IPS-20b (cell line): ENCODE results near the gene TSKS.

Experiments
- H3K27ac ChIP-seq: one replicate; pipeline ENCODE4 v1.5.1; 2013; ENCODE audit warnings: low read length
- H3K27me3 ChIP-seq: 2 replicates; pipeline ENCODE4 v1.6.1; 2013; ENCODE audit warnings: mild to moderate bottlenecking, low read length, inconsistent platforms; ENCODE audit not compliant: insufficient read depth
- H3K36me3 ChIP-seq: 2 replicates; pipeline ENCODE4 v1.6.1; 2013; ENCODE audit warnings: low read depth, mild to moderate bottlenecking, inconsistent platforms, low read length, moderate library complexity; ENCODE audit not compliant: insufficient read depth
- H3K4me1 ChIP-seq: 2 replicates; pipeline ENCODE4 v1.6.1; 2013; ENCODE audit warnings: mild to moderate bottlenecking, control low read depth, inconsistent platforms, low read length, moderate library complexity; ENCODE audit not compliant: insufficient read depth
- H3K4me3 ChIP-seq: 2 replicates; pipeline ENCODE4 v1.5.1; 2013; ENCODE audit warnings: mild to moderate bottlenecking, low read length, inconsistent platforms
- H3K9ac ChIP-seq: 2 replicates; pipeline ENCODE4 v1.6.1; 2013; ENCODE audit warnings: low read depth, mild to moderate bottlenecking, inconsistent platforms, low read length, moderate library complexity
- H3K9me3 ChIP-seq: 2 replicates; pipeline ENCODE4 v1.6.1; 2013; ENCODE audit warnings: mild to moderate bottlenecking, low read depth, low read length, inconsistent platforms; ENCODE audit not compliant: insufficient read depth

Gene TSKS

DNA sequence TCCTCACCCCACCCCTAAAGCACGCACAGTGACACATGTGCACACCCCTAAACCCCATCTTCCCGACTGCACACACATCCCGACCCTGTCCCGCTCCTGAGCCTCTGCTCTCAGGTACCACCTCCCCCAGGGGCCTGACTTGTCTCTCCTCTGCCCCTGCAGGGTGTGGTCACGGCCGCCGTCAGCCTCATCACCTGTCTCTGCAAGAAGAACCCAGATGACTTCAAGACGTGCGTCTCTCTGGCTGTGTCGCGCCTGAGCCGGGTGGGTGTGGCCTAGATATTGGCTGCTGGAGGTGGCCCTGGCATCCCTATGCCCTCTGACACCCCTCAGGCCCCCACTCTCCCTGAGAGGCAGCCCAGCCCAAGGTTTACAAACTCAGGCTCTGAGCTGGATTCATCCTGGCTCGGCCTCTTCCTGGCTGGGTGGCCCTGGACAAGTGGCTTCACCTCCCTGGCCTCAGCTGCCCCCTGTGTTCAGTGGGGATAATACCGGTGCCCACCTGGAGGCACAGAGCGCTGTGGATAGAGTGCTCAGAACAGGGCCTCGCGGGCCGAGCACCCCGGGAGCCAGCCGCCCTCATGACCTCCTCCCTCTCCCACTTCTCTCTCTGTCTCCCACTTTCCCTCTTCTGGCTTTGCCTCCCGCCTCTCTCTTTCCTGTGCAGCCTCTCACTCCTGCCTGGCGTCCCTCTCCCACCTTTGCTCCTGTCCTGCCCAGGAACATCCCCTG is 29.9 kb upstream of the TSKS start:
- H3K4me1 ChIP-seq = no peaks in the 10 kb centered on the region
- no peak overlapping the region for H3K4me3 ChIP-seq
- H3K9ac ChIP-seq = no peak overlapping the region
- H3K27ac ChIP-seq = no peak overlapping the region
- H3K9me3 ChIP-seq = no peaks in the 10 kb centered on the region
- peaks cover 49% of the 10 kb centered on the region for H3K36me3 ChIP-seq
- no peaks in the 10 kb centered on the region for H3K27me3 ChIP-seq

DNA sequence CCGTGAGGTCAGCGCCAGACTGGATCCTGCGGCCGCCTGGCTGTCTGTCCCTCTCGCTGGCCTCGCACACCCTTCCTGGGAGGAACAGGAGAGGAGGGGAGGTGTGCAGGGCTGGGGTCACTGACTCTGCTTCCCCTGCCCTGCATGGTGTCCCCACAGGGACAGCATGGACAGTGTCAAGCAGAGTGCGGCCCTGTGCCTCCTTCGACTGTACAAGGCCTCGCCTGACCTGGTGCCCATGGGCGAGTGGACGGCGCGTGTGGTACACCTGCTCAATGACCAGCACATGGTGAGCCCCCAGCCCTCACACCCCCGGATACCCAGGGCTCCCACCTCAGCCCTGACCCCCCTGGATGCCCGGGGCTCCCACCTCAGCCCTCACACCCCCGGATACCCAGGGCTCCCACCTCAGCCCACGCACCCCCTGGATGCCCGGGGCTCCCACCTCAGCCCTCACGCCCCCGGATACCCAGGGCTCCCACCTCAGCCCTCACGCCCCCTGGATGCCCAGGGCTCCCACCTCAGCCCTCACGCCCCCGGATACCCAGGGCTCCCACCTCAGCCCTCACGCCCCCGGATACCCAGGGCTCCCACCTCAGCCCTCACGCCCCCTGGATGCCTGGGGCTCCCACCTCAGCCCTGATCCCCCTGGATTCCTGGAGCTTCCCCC is 28.8 kb upstream of the TSKS start:
- Histone ChIP-seq H3K27ac (no peak overlapping the region), H3K36me3 (peaks cover 48% of the 10 kb centered on the region)

DNA sequence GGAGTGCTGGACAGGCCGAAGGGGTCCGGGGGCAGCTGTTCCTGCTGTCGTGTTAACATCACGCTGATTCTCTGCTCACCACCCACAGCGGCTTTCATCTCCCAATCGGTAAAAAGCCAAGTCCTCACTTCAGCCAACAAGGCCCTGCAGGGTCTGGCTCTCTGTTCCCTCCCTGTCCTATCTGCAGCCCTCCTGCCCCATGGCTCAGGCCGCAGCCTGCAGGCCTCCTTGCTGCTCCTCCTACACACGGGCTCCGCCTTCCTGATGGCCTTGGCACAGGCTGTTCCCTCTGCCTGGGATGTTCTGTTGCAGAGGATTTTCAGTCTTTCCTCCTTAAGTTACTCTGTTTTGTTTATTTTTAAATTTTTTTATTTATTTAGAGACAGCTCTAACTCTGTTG is 27.8 kb upstream of the TSKS start:
- Histone ChIP-seq H3K36me3 (peaks cover 38% of the 10 kb centered on the region), H3K4me1 (no peaks in the 10 kb centered on the region), H3K27ac (no peak overlapping the region), H3K9me3 (no peaks in the 10 kb centered on the region), H3K9ac (no peak overlapping the region), H3K4me3 (no peak overlapping the region), H3K27me3 (no peaks in the 10 kb centered on the region)

More for the DNA sequence above, 28.8 kb upstream of the TSKS start:
- H3K27me3 ChIP-seq = no peaks in the 10 kb centered on the region
- no peaks in the 10 kb centered on the region for H3K4me1 ChIP-seq
- no peaks in the 10 kb centered on the region for H3K9me3 ChIP-seq
- no peak overlapping the region for H3K4me3 ChIP-seq
- no peak overlapping the region for H3K9ac ChIP-seq

DNA sequence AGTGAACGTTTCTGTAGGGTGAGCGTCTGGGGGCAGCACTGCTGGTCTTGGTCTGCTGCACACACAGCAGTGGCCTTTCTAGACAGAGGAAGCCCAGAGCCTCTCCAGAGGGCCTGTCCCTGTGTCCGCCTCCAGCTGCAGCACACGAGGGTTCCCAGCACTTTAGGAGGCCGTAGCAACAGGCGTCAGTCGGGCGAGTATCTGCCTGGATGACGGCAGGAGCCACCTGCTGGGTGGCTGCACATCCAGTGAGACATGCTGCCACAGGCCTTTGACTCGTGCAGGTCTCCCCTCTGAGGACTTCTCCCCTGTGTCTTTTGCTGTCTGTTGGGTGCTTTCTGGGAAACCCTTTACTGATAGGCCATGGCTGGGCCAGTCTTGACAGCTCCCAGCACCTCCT is 25.8 kb upstream of the TSKS start:
- no peak overlapping the region for H3K9ac ChIP-seq
- H3K4me3 ChIP-seq = no peak overlapping the region
- no peak overlapping the region for H3K27ac ChIP-seq
- no peaks in the 10 kb centered on the region for H3K4me1 ChIP-seq
- H3K27me3 ChIP-seq = no peaks in the 10 kb centered on the region
- no peaks in the 10 kb centered on the region for H3K9me3 ChIP-seq
- peaks cover 29% of the 10 kb centered on the region for H3K36me3 ChIP-seq

DNA sequence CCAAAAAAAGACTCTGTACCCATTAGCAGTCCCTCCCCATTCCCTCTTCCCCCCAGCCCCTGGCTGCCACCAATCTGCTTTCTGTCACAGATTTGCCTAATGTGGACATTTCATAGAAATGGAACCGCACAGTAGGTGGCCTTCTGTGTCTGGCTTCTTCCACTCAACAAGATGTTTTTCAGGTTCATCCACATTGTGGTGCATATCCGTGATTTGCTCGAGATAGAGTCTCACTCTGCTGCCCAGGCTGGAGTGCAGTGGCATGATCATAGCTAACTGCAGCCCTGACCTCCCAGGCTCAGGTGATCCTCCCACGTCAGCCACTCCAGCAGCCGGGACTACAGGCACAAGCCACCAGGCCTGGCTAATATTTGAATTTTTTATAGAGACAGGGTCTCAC is 24.6 kb upstream of the TSKS start:
- no peak overlapping the region for H3K4me3 ChIP-seq
- H3K27me3 ChIP-seq = no peaks in the 10 kb centered on the region
- no peak overlapping the region for H3K9ac ChIP-seq
- H3K36me3 ChIP-seq = peaks cover 32% of the 10 kb centered on the region
- H3K4me1 ChIP-seq = no peaks in the 10 kb centered on the region
- H3K27ac ChIP-seq = no peak overlapping the region
- H3K9me3 ChIP-seq = no peaks in the 10 kb centered on the region

DNA sequence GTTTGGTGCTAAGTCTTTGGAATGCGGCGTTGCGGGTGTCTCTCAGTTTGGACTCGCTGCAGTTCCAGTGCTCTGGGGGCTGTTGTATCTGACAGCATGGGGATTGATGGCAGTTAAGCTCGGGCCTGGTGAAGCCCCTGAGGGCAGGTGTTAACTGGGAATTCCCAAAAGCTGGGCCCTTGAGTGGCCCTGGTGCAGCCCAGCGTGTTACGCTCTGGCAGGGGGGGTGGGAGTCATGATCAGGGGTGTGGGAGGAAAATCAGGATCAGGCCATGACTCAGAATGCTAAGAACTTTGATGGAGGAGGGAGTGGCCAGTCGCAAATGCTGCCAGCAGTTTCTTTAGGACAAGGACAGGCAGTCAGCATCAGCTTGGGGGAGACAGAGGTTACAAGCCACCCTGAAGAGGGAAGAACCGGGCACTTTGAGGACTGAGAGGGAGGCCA is 23.3 kb upstream of the TSKS start:
- no peaks in the 10 kb centered on the region for H3K27me3 ChIP-seq
- H3K36me3 ChIP-seq = peaks cover 32% of the 10 kb centered on the region
- H3K9ac ChIP-seq = no peak overlapping the region
- no peaks in the 10 kb centered on the region for H3K4me1 ChIP-seq
- no peak overlapping the region for H3K27ac ChIP-seq
- no peaks in the 10 kb centered on the region for H3K9me3 ChIP-seq
- H3K4me3 ChIP-seq = no peak overlapping the region

DNA sequence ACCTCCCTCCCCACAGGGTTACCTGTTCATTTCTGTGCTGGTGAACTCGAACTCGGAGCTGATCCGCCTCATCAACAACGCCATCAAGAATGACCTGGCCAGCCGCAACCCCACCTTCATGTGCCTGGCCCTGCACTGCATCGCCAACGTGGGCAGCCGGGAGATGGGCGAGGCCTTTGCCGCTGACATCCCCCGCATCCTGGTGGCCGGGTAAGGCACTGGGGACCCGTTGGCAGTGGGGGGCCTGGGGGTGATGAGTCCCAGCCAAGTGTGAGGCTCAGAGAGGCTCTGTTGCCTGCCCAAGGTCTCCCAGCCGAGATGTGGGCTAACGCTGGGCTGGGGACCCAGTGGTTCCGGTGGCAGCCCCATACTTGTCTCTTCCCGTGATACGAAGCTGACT is 19.4 kb upstream of the TSKS start:
- Histone ChIP-seq H3K27ac (no peak overlapping the region), H3K4me1 (no peaks in the 10 kb centered on the region), H3K27me3 (no peaks in the 10 kb centered on the region), H3K4me3 (no peak overlapping the region), H3K36me3 (peaks cover 22% of the 10 kb centered on the region), H3K9me3 (no peaks in the 10 kb centered on the region), H3K9ac (no peak overlapping the region)

DNA sequence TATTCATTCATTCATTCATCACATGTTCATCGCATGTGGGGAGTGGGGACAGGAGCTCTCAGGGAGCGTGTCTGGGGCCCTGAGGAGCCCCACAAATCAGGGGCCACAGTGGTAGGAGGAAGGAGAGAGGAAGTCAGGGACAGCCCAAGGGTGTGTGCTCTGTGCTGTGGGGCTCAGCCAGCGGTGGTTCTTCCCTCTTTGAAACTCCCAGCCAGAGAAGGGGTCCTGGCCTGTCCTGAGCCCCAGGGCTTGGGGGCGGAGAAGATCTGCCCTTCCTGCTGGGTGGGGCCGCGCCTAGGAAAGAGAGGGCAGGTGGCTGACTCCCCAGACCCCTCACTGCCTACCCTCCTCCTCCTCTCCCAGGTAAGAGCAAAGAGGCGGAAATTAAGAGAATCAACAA is 18.3 kb upstream of the TSKS start:
- Histone ChIP-seq H3K36me3 (peaks cover 22% of the 10 kb centered on the region), H3K27ac (no peak overlapping the region), H3K27me3 (no peaks in the 10 kb centered on the region), H3K4me1 (no peaks in the 10 kb centered on the region), H3K4me3 (no peak overlapping the region), H3K9me3 (no peaks in the 10 kb centered on the region), H3K9ac (no peak overlapping the region)

DNA sequence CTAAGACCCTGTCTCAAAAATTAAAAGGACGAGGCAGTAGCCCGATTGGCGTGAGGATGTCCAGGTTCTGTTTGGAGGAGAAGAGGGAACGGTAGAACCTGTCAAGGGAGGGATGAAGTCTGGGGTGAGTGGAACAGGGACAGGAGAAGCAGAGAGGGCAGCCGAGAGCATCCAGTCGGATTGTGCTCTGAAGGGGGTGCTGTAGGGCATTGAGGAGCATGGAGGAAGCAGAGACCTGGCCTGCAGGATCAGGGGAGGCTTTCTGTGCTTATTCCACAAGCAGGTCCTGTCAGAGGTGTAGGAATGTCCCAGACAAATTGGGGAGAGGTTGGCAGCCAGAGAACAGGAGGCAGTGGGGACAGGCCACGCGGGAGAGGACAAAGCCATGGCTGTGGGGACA is 17.8 kb upstream of the TSKS start:
- no peaks in the 10 kb centered on the region for H3K27me3 ChIP-seq
- no peaks in the 10 kb centered on the region for H3K9me3 ChIP-seq
- H3K9ac ChIP-seq = no peak overlapping the region
- H3K36me3 ChIP-seq = peaks cover 22% of the 10 kb centered on the region
- H3K27ac ChIP-seq = no peak overlapping the region
- no peak overlapping the region for H3K4me3 ChIP-seq
- H3K4me1 ChIP-seq = no peaks in the 10 kb centered on the region

DNA sequence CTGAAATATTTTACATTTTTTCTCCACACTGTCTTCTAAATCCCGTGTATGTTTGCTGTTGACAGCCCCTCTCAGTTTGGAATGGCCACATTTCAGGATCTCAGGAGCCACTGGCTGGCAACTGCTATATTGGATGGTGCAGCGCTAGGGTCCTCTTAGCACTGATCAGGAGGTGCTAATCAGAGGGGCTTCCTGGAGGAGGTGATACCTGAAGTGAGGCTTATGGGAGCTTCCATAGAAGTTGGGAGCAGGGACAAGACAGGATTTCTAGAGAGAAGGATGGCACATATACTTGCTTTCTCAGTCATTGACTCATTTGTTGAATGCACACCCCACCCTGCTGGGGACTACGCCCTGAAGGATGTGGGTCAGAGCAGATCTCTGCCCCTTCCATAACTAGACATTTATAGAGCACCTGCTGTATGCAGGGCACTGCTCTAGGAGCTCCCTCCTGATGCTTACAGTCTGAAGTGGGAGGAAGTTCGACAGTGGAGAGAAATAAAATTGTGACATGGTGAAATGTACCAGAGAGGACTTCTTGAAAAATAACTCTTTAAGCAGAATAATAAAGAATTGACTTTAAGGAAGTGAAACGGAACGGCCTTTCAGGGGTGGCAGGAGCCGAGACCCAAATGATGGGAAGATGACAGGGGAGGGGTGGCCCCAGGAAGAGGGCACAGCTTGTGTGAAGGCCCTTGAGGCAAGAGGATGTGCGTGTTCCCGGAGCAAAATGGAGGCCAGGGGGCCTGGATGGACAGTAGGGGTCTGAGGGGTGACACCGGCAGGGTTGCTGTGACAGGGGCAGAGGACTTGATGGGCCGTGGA is 16.8 kb upstream of the TSKS start:
- Histone ChIP-seq H3K36me3 (peaks cover 17% of the 10 kb centered on the region), H3K4me3 (no peak overlapping the region), H3K27ac (no peak overlapping the region), H3K4me1 (no peaks in the 10 kb centered on the region), H3K27me3 (no peaks in the 10 kb centered on the region), H3K9ac (no peak overlapping the region; the same call in 1 of the 2 replicates), H3K9me3 (no peaks in the 10 kb centered on the region)

DNA sequence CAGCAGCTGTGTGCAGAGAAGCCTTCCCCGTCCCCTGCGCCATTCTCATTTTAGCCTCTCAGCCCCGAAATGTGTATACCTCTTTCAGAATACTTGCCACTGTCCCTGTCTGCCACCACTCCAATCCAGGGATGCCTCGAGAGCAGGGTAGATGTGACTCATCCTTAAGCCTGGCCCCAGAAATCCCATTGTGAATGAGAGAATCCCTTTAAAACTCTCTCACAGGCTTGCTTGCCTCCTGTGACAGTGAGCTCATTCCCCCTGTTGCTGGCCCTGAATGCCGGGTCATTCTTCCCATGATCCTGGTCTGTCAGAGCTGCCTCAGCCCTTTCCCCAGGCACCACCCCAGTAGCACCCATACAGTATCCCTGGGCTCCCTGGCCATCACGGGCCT is 13.3 kb upstream of the TSKS start:
- no peaks in the 10 kb centered on the region for H3K27me3 ChIP-seq
- H3K9me3 ChIP-seq = no peaks in the 10 kb centered on the region
- no peak overlapping the region for H3K27ac ChIP-seq
- H3K9ac ChIP-seq = no peak overlapping the region
- H3K4me3 ChIP-seq = no peak overlapping the region
- no peaks in the 10 kb centered on the region for H3K4me1 ChIP-seq
- H3K36me3 ChIP-seq = no peaks in the 10 kb centered on the region
